GM10847 (cell line): ENCODE data around the gene ZFP90.

Experiments used
- POLR2A ChIP-seq: IDR thresholded peaks from 2 replicates; pipeline ENCODE4 v1.6.1; 2011; ENCODE audit not compliant: insufficient read length; ENCODE audit errors: extremely low read depth

Gene ZFP90

GRCh38 chr16:68607443-68607842 is 68.4 kb downstream of the ZFP90 start:
- TF ChIP-seq POLR2A: no peak

- TF ChIP-seq POLR2A: no peak
Observed at GRCh38 chr16:68608330-68608729, 69.2 kb downstream of the ZFP90 start.

GRCh38 chr16:68612996-68613395 is 73.9 kb downstream of the ZFP90 start:
- TF ChIP-seq POLR2A: no peak

GRCh38 chr16:68617734-68618133 is 78.6 kb downstream of the ZFP90 start:
- TF ChIP-seq POLR2A: no peak
